GM23248 (cell line): Measurements from ENCODE around the gene SPRR1A. TPM values are rescaled to one million over a fixed set of nuclear protein-coding genes. Genes with fewer than 3 reads are reported as not detected.

Experiments
- DNase-seq: peaks from one replicate; pipeline ENCODE4 v3.0.0-alpha.2; 2015
- H2AFZ ChIP-seq: fragments of 200-600 bp; sonication (generic); 2 replicates; pipeline ENCODE4 v1.6.1; 2016; ENCODE audit warnings: antibody characterized with exemption
- H3F3A ChIP-seq: fragments of 200-600 bp; sonication (generic); 2 replicates; pipeline ENCODE4 v1.6.1; 2016; ENCODE audit warnings: mild to moderate bottlenecking, antibody characterized with exemption, mixed run types; ENCODE audit not compliant: insufficient read depth
- H3K27ac ChIP-seq: fragments of 200-600 bp; sonication (generic); 2 replicates; pipeline ENCODE4 v1.5.1; 2016; ENCODE audit warnings: mild to moderate bottlenecking
- H3K27me3 ChIP-seq: fragments of 200-600 bp; sonication (generic); replicated peaks from 2 replicates; pipeline ENCODE4 v1.6.1; 2016; ENCODE audit warnings: mild to moderate bottlenecking; ENCODE audit not compliant: insufficient read depth
- H3K36me3 ChIP-seq: fragments of 200-600 bp; sonication (generic); 2 replicates; pipeline ENCODE4 v1.6.1; 2016; ENCODE audit warnings: low read depth, mild to moderate bottlenecking
- H3K4me1 ChIP-seq: fragments of 200-600 bp; sonication (generic); 2 replicates; pipeline ENCODE4 v1.6.1; 2016; ENCODE audit warnings: mild to moderate bottlenecking; ENCODE audit not compliant: insufficient read depth
- H3K4me2 ChIP-seq: fragments of 200-600 bp; sonication (generic); one replicate; pipeline ENCODE4 v1.6.1; 2016; ENCODE audit warnings: mild to moderate bottlenecking; ENCODE audit not compliant: unreplicated experiment
- H3K4me3 ChIP-seq: fragments of 200-600 bp; sonication (generic); 2 replicates; pipeline ENCODE4 v1.5.1; 2016; ENCODE audit warnings: mild to moderate bottlenecking
- H3K79me2 ChIP-seq: fragments of 200-600 bp; sonication (generic); 2 replicates; pipeline ENCODE4 v1.6.1; 2016; ENCODE audit warnings: mild to moderate bottlenecking; ENCODE audit not compliant: insufficient read depth
- H3K9ac ChIP-seq: fragments of 200-600 bp; sonication (generic); 2 replicates; pipeline ENCODE4 v1.6.1; 2016; ENCODE audit warnings: mild to moderate bottlenecking
- H3K9me2 ChIP-seq: fragments of 200-600 bp; sonication (generic); 2 replicates; pipeline ENCODE4 v1.6.1; 2016; ENCODE audit warnings: mixed run types, mild to moderate bottlenecking, moderate library complexity; ENCODE audit not compliant: insufficient read depth
- H3K9me3 ChIP-seq: fragments of 200-600 bp; sonication (generic); one replicate; pipeline ENCODE4 v1.6.1; 2017; ENCODE audit warnings: low read depth
- H4K20me1 ChIP-seq: fragments of 200-600 bp; sonication (generic); 2 replicates; pipeline ENCODE4 v1.6.0; 2016; ENCODE audit not compliant: insufficient read depth
- EZH2 ChIP-seq: fragments of 200-600 bp; sonication (generic); IDR thresholded peaks from 2 replicates; pipeline ENCODE4 v1.6.1; 2018; ENCODE audit warnings: antibody characterized with exemption, mild to moderate bottlenecking; ENCODE audit not compliant: insufficient read depth, poor library complexity, severe bottlenecking
- EZH2phosphoT487 ChIP-seq: fragments of 200-600 bp; sonication (generic); IDR thresholded peaks from 2 replicates; pipeline ENCODE4 v1.6.1; 2018; ENCODE audit warnings: antibody characterized with exemption, moderate library complexity, mild to moderate bottlenecking, low read depth; ENCODE audit not compliant: insufficient read depth
- WGBS, 2 experiments: methylation state at CpG; one replicate each; pipeline ENCODE4 v1.1.6; 2015 to 2017; ENCODE audit warnings: low lambda C conversion rate in 2 of 2, low coverage in 1 of 2; ENCODE audit errors: missing lambda C conversion rate in 2 of 2; 5-methylcytosine and 5-hydroxymethylcytosine counted together
- in situ Hi-C: fragments of 300-500 bp; cut with MboI; formaldehyde crosslinking; loops from 2 replicates; pipeline ENCODE4 v1.15.0; 2020
- polyA plus RNA-seq: library from polyadenylated mRNA; unstranded; fragments of >200 nt; fragmentation: Nextera tagmentation; extraction: Ambion mirVana; gene quantifications from 2 replicates; pipeline ENCODE4 v1.2.1, GENCODE V29; 2016
- small RNA-seq: library from RNA; depleted of rRNA; stranded (forward); fragments of <200 nt; gene quantifications from one replicate; pipeline ENCODE3, GENCODE V24; 2014; ENCODE audit warnings: low read depth, low replicate concordance
- total RNA-seq: library from RNA; depleted of rRNA; stranded (reverse); fragments of >200 nt; shearing (Covaris generic); gene quantifications from 2 replicates; pipeline ENCODE4 v1.2.3, GENCODE V29; 2014; rRNA removed

Gene SPRR1A
- total and polyA plus RNA-seq, 2 experiments from 2014 or later: not detected

- H3K9me3 ChIP-seq: no peaks in the 10 kb centered on the region
- H3F3A ChIP-seq: no peaks in the 10 kb centered on the region
- H4K20me1 ChIP-seq: no peaks in the 10 kb centered on the region
- no peaks in the 10 kb centered on the region for H3K4me1 ChIP-seq
- 0 out of 2 replicates have a peak, but pooled peaks cover 4% of the 10 kb centered on the region for H3K27me3 ChIP-seq
- no peak overlapping the region for H3K9ac ChIP-seq
- H2AFZ ChIP-seq: no peak overlapping the region
- TF ChIP-seq EZH2 (no peak), EZH2phosphoT487 (no peak)
- no peak for DNase-seq
- no peak overlapping the region for H3K4me3 ChIP-seq
- no peaks in the 10 kb centered on the region for H3K9me2 ChIP-seq
- H3K27ac ChIP-seq: no peak overlapping the region
- in situ Hi-C loops: no loop called here
- H3K4me2 ChIP-seq: no peak overlapping the region
- no peaks in the 10 kb centered on the region for H3K36me3 ChIP-seq
- no peaks in the 10 kb centered on the region for H3K79me2 ChIP-seq
Measured at GRCh38 chr1:153032073-153032472, 48.2 kb downstream of the SPRR1A start.

GRCh38 chr1:153032677-153033308 is 48.9 kb downstream of the SPRR1A start:
- H3K36me3 ChIP-seq: no peaks in the 10 kb centered on the region
- in situ Hi-C loops: no loop called here
- H3K4me1 ChIP-seq: no peaks in the 10 kb centered on the region
- H3K27me3 ChIP-seq: 0 out of 2 replicates have a peak, but pooled peaks cover 4% of the 10 kb centered on the region
- no peaks in the 10 kb centered on the region for H3K9me2 ChIP-seq
- no peaks in the 10 kb centered on the region for H4K20me1 ChIP-seq
- H3K27ac ChIP-seq: no peak overlapping the region
- no peaks in the 10 kb centered on the region for H3K79me2 ChIP-seq
- no peak overlapping the region for H3K9ac ChIP-seq
- H2AFZ ChIP-seq: no peak overlapping the region
- TF ChIP-seq EZH2 (no peak), EZH2phosphoT487 (no peak)
- no peak overlapping the region for H3K4me3 ChIP-seq
- no peaks in the 10 kb centered on the region for H3F3A ChIP-seq
- peak; percentile 88 for DNase-seq
- no peak overlapping the region for H3K4me2 ChIP-seq
- WGBS, 2 experiments: 44 to 48% methylated on average over 3 of the region's 3 CpGs
- H3K9me3 ChIP-seq: no peaks in the 10 kb centered on the region

DNA sequence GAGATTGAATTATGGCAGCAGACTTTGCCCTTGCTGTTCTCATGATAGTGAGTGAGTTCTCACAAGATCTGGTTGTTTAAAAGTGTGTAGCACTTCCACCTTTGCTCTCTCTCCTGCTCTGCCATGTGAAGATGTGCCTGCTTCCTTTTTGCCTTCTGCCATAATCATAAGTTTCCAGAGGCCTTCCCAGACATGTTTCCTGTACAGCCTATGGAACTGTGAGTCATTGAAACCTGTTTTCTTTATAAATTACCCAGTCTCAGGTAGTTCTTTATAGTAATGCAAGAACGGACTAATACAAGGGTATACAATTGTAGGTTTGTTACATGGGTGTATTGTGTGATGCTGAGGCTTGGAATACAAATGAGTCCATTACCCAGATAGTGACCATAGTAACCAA is 51.3 kb downstream of the SPRR1A start:
- in situ Hi-C loops: no loop called here
- no peaks in the 10 kb centered on the region for H3K9me3 ChIP-seq
- DNase-seq: no peak
- H3K79me2 ChIP-seq: no peaks in the 10 kb centered on the region
- no peaks in the 10 kb centered on the region for H3K36me3 ChIP-seq
- no peak overlapping the region for H2AFZ ChIP-seq
- H3K27me3 ChIP-seq: 0 out of 2 replicates have a peak, but pooled peaks cover 4% of the 10 kb centered on the region
- H3K4me3 ChIP-seq: no peak overlapping the region
- no peak overlapping the region for H3K9ac ChIP-seq
- 18 to 44% methylated on average over 1 of the region's 1 CpG for WGBS, 2 experiments
- no peak overlapping the region for H3K4me2 ChIP-seq
- no peaks in the 10 kb centered on the region for H4K20me1 ChIP-seq
- H3K4me1 ChIP-seq: no peaks in the 10 kb centered on the region
- no peaks in the 10 kb centered on the region for H3K9me2 ChIP-seq
- H3F3A ChIP-seq: no peaks in the 10 kb centered on the region
- TF ChIP-seq EZH2phosphoT487 (no peak), EZH2 (no peak)
- H3K27ac ChIP-seq: no peak overlapping the region

Small RNA genes within 50 kb of the gene (small RNA-seq; reads per million reads assigned to genes)
- gene AL356867.1 (not detected), gene RF00322 (not detected), gene SPRR1A (not detected)

Other genes with a start within 250 kb of the SPRR1A start
- under 0.01 and 0.22 TPM in 2 replicates for gene KPRP, start 226.1 kb upstream of the SPRR1A start, total RNA-seq
- gene KPRP, start 226.1 kb upstream of the SPRR1A start, polyA plus RNA-seq: 9.9 and 10.4 TPM in 2 replicates
- not detected in 2 replicates for gene LCE1F, start 208.9 kb upstream of the SPRR1A start, total RNA-seq
- 1.1 and 1.8 TPM in 2 replicates for gene LCE1F, start 208.9 kb upstream of the SPRR1A start, polyA plus RNA-seq
- not detected in 2 replicates for gene LCE1E, start 197.8 kb upstream of the SPRR1A start, total RNA-seq
- not detected in 2 replicates for gene LCE1E, start 197.8 kb upstream of the SPRR1A start, polyA plus RNA-seq
- gene LCE1D, start 187.4 kb upstream of the SPRR1A start, total RNA-seq: not detected in 2 replicates
- gene LCE1D, start 187.4 kb upstream of the SPRR1A start, polyA plus RNA-seq: not detected in 2 replicates
- not detected in 2 replicates for gene LCE1C, start 177.4 kb upstream of the SPRR1A start, total RNA-seq
- gene LCE1C, start 177.4 kb upstream of the SPRR1A start, polyA plus RNA-seq: not detected in 2 replicates
- gene LCE1B, start 172.1 kb upstream of the SPRR1A start, total RNA-seq: not detected in 2 replicates
- gene LCE1B, start 172.1 kb upstream of the SPRR1A start, polyA plus RNA-seq: not detected in 2 replicates
- gene LCE1A, start 156.6 kb upstream of the SPRR1A start, total RNA-seq: not detected in 2 replicates
- gene LCE1A, start 156.6 kb upstream of the SPRR1A start, polyA plus RNA-seq: not detected in 2 replicates
- not detected in 2 replicates for gene LCE6A, start 141.2 kb upstream of the SPRR1A start, total RNA-seq
- not detected in 2 replicates for gene LCE6A, start 141.2 kb upstream of the SPRR1A start, polyA plus RNA-seq
- gene LCE7A, start 124.1 kb upstream of the SPRR1A start, total RNA-seq: not detected in 2 replicates
- not detected in 2 replicates for gene LCE7A, start 124.1 kb upstream of the SPRR1A start, polyA plus RNA-seq
- not detected in 2 replicates for gene SMCP, start 105.8 kb upstream of the SPRR1A start, total RNA-seq
- not detected in 2 replicates for gene SMCP, start 105.8 kb upstream of the SPRR1A start, polyA plus RNA-seq
- 0.76 and 1.1 TPM in 2 replicates for gene IVL, start 75.5 kb upstream of the SPRR1A start, total RNA-seq
- 0.68 and 1.2 TPM in 2 replicates for gene IVL, start 75.5 kb upstream of the SPRR1A start, polyA plus RNA-seq
- not detected in 2 replicates for gene SPRR5, start 36.9 kb upstream of the SPRR1A start, total RNA-seq
- gene SPRR5, start 36.9 kb upstream of the SPRR1A start, polyA plus RNA-seq: not detected in 2 replicates
- gene SPRR4, start 13.4 kb upstream of the SPRR1A start, total RNA-seq: not detected in 2 replicates
- gene SPRR4, start 13.4 kb upstream of the SPRR1A start, polyA plus RNA-seq: not detected in 2 replicates
- not detected in 2 replicates for gene SPRR3, start 17.7 kb downstream of the SPRR1A start, total RNA-seq
- not detected in 2 replicates for gene SPRR3, start 17.7 kb downstream of the SPRR1A start, polyA plus RNA-seq
- gene SPRR1B, start 47.1 kb downstream of the SPRR1A start, total RNA-seq: not detected in 2 replicates
- gene SPRR1B, start 47.1 kb downstream of the SPRR1A start, polyA plus RNA-seq: not detected in 2 replicates
- gene SPRR2D, start 57.0 kb downstream of the SPRR1A start, total RNA-seq: not detected in 2 replicates
- not detected in 2 replicates for gene SPRR2D, start 57.0 kb downstream of the SPRR1A start, polyA plus RNA-seq
- gene SPRR2A, start 73.4 kb downstream of the SPRR1A start, total RNA-seq: not detected in 2 replicates
- not detected in 2 replicates for gene SPRR2A, start 73.4 kb downstream of the SPRR1A start, polyA plus RNA-seq
- not detected in 2 replicates for gene SPRR2B, start 87.5 kb downstream of the SPRR1A start, total RNA-seq
- not detected in 2 replicates for gene SPRR2B, start 87.5 kb downstream of the SPRR1A start, polyA plus RNA-seq
- not detected in 2 replicates for gene SPRR2E, start 110.4 kb downstream of the SPRR1A start, total RNA-seq
- gene SPRR2E, start 110.4 kb downstream of the SPRR1A start, polyA plus RNA-seq: not detected in 2 replicates
- gene SPRR2F, start 129.4 kb downstream of the SPRR1A start, total RNA-seq: not detected in 2 replicates
- not detected in 2 replicates for gene SPRR2F, start 129.4 kb downstream of the SPRR1A start, polyA plus RNA-seq
- gene SPRR2G, start 166.8 kb downstream of the SPRR1A start, total RNA-seq: not detected in 2 replicates
- not detected in 2 replicates for gene SPRR2G, start 166.8 kb downstream of the SPRR1A start, polyA plus RNA-seq
- not detected in 2 replicates for gene LELP1, start 219.3 kb downstream of the SPRR1A start, total RNA-seq
- gene LELP1, start 219.3 kb downstream of the SPRR1A start, polyA plus RNA-seq: not detected in 2 replicates
- gene PRR9, start 233.5 kb downstream of the SPRR1A start, total RNA-seq: not detected in 2 replicates
- gene PRR9, start 233.5 kb downstream of the SPRR1A start, polyA plus RNA-seq: 0.30 and 0.47 TPM in 2 replicates